SU-DHL-6 (cell line): ENCODE measurements around the gene ELMO1.

Experiments used
- H2AFZ ChIP-seq: fragments of 200-600 bp; sonication (generic); 2 replicates; pipeline ENCODE4 v1.6.1; 2014; ENCODE audit warnings: low read depth, mild to moderate bottlenecking, moderate library complexity, mixed read lengths, antibody characterized with exemption, low read length; ENCODE audit not compliant: severe bottlenecking
- H3F3A ChIP-seq: fragments of 200-600 bp; shearing (Covaris generic); 2 replicates; pipeline ENCODE4 v1.6.0; 2016; ENCODE audit warnings: antibody characterized with exemption, mild to moderate bottlenecking; ENCODE audit not compliant: insufficient read depth
- H3K27ac ChIP-seq: fragments of 200-600 bp; sonication (generic); 2 replicates; pipeline ENCODE4 v1.5.1; 2016; ENCODE audit warnings: low read depth, mild to moderate bottlenecking, low read length, moderate library complexity, mixed read lengths
- H3K27me3 ChIP-seq: fragments of 200-600 bp; sonication (generic), shearing (Covaris generic); 2 replicates; pipeline ENCODE4 v1.6.0; 2014; ENCODE audit warnings: mild to moderate bottlenecking, low read length
- H3K36me3 ChIP-seq: fragments of 200-600 bp; sonication (generic); 2 replicates; pipeline ENCODE4 v1.6.1; 2014; ENCODE audit warnings: mild to moderate bottlenecking, low read length, mixed read lengths
- H3K4me2 ChIP-seq: fragments of 300-600, 200-600 bp; shearing (Covaris generic), sonication (generic); 2 replicates; pipeline ENCODE4 v1.6.0; 2014; ENCODE audit warnings: low read length, low read depth, mild to moderate bottlenecking; ENCODE audit not compliant: poor library complexity, severe bottlenecking
- H3K4me3 ChIP-seq: fragments of 200-600 bp; sonication (generic); 2 replicates; pipeline ENCODE4 v1.5.1; 2014; ENCODE audit warnings: antibody characterized with exemption, low read length, mild to moderate bottlenecking, mixed read lengths; ENCODE audit not compliant: insufficient read depth, poor library complexity, severe bottlenecking
- H3K79me2 ChIP-seq: fragments of 200-600 bp; sonication (generic); 2 replicates; pipeline ENCODE4 v1.6.1; 2014; ENCODE audit warnings: mild to moderate bottlenecking, low read length, moderate library complexity; ENCODE audit not compliant: insufficient read depth
- H3K9ac ChIP-seq: fragments of 200-600 bp; sonication (generic); 2 replicates; pipeline ENCODE4 v1.7.0; 2014; ENCODE audit warnings: mild to moderate bottlenecking, low read length
- H3K9me2 ChIP-seq: fragments of 200-600 bp; sonication (generic); replicated peaks from 2 replicates; pipeline ENCODE4 v1.6.1; 2014; ENCODE audit warnings: low read length; ENCODE audit not compliant: insufficient read depth
- H3K9me3 ChIP-seq: fragments of 200-600 bp; sonication (generic); 2 replicates; pipeline ENCODE4 v1.6.1; 2014; ENCODE audit warnings: low read length, mixed read lengths; ENCODE audit not compliant: insufficient read depth
- H4K20me1 ChIP-seq: fragments of 200-600 bp; sonication (generic); 2 replicates; pipeline ENCODE4 v1.6.1; 2014; ENCODE audit warnings: low read depth, mild to moderate bottlenecking, antibody characterized with exemption, low read length, moderate library complexity, mixed read lengths
- EZH2phosphoT487 ChIP-seq: fragments of 200-600 bp; sonication (generic), shearing (Covaris generic); conservative IDR thresholded peaks from 2 replicates; pipeline ENCODE4 v1.6.1; 2018; ENCODE audit warnings: mild to moderate bottlenecking, antibody characterized with exemption, low read length, moderate library complexity, mixed read lengths
- TF ChIP-seq, protein P1 (sequence below): fragments of 200-600 bp; sonication (generic); IDR thresholded peaks from one replicate; pipeline ENCODE4 v1.5.1; 2017; ENCODE audit warnings: antibody characterized with exemption, mild to moderate bottlenecking, low read length, moderate library complexity; ENCODE audit not compliant: insufficient read depth, poor library complexity, severe bottlenecking

The ELMO1 gene

DNA sequence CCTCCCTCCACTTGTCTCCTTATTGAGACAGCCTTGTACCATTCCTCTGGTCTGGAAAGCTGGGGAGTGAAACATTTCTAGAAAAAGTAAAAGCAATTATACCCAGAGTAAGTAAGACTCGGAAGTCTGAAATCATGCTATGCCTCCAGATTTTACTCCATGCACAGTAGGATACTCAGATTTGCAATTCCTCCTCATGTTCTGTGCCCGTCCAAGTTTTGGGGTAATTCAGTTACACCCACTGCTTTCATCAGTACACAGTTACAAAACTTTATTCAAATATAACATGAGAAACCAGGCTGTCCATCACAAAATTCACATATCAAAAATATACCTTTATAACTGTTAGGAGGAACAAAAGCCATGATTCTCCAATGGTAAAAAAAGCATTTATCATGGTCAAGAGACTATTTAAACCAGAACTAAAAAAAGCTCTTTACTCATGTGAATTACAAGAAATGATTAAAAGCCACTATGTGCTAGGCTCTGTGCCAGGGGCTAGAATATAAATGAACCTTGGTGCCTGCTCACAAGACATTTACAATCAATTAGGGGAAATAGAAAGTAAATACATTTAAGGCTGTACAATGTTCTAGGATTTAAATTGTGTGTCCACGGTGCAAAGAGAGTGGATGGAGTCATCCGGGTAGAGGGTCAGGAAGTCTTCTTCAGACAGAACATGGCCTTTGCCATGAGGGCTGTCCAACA, 320.2 kb downstream of the ELMO1 start:
- Histone ChIP-seq H3F3A (no peaks in the 10 kb centered on the region), H3K4me2 (no peak overlapping the region), H3K9me2 (no peaks in the 10 kb centered on the region), H3K9me3 (no peaks in the 10 kb centered on the region), H3K27me3 (no peaks in the 10 kb centered on the region), H3K27ac (no peak overlapping the region), H2AFZ (no peak overlapping the region), H4K20me1 (no peaks in the 10 kb centered on the region), H3K9ac (no peak overlapping the region), H3K4me3 (no peak overlapping the region), H3K79me2 (no peaks in the 10 kb centered on the region), H3K36me3 (peaks cover 10% of the 10 kb centered on the region; the same call in 1 of the 2 replicates)
- TF ChIP-seq, protein P1, sequence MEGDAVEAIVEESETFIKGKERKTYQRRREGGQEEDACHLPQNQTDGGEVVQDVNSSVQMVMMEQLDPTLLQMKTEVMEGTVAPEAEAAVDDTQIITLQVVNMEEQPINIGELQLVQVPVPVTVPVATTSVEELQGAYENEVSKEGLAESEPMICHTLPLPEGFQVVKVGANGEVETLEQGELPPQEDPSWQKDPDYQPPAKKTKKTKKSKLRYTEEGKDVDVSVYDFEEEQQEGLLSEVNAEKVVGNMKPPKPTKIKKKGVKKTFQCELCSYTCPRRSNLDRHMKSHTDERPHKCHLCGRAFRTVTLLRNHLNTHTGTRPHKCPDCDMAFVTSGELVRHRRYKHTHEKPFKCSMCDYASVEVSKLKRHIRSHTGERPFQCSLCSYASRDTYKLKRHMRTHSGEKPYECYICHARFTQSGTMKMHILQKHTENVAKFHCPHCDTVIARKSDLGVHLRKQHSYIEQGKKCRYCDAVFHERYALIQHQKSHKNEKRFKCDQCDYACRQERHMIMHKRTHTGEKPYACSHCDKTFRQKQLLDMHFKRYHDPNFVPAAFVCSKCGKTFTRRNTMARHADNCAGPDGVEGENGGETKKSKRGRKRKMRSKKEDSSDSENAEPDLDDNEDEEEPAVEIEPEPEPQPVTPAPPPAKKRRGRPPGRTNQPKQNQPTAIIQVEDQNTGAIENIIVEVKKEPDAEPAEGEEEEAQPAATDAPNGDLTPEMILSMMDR: no peak
- TF ChIP-seq EZH2phosphoT487: no peak

DNA sequence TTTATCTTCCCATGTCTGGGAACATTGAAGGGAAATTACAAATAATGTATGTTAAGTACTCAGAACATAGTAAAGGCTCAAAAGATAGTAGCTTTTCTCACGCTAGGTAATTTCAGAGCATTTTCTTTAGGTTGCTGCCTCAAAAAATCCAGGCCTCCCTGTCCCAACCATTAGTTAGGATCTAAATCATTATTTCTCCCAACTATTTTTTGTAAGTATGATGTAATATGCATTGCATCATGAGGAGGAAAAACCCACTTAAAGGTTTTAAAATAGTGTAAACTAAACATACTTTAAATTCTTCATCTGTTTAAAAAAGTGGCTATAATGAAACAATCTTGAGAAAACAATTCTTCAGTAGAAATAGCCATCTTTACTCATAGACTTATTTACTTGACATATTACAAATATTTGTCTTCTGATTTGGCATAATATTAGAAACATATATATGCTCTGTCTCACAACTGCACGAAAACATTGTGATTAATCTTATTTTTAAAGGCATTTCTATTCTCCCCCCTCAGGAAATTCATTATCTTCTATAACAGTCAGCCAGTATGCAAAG, 329.3 kb downstream of the ELMO1 start:
- TF ChIP-seq, protein P1: no peak
- TF ChIP-seq EZH2phosphoT487: no peak
- H3K9me2 ChIP-seq: no peaks in the 10 kb centered on the region
- no peak overlapping the region for H2AFZ ChIP-seq

DNA sequence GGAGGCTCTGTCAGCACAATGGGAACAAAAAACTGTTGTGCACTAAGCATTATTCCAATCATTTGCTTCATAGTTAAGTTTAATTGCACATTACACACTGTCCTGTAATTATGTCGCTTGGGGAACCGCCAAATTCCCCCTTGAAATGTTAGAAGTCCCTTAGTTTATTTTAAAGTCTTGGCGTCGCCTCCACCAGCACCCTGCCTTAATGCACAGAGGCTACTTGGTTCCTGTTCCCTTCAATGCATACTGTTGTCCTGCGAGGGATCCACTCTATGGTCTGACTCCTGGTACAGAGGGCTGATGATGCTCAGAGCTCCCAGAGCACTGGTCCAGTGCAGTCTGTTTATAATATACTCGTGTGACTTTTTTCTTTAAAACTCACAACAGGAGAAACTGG, 330.7 kb downstream of the ELMO1 start:
- H3K36me3 ChIP-seq: no peaks in the 10 kb centered on the region
- 0 out of 2 replicates have a peak, but pooled peaks cover 6% of the 10 kb centered on the region for H3K79me2 ChIP-seq
- H3K9me3 ChIP-seq: no peaks in the 10 kb centered on the region
- H2AFZ ChIP-seq: no peak overlapping the region
- no peak for TF ChIP-seq EZH2phosphoT487
- TF ChIP-seq, protein P1: no peak
- no peaks in the 10 kb centered on the region for H3K9me2 ChIP-seq
- H3F3A ChIP-seq: no peaks in the 10 kb centered on the region
- no peak overlapping the region for H3K4me2 ChIP-seq
- no peaks in the 10 kb centered on the region for H3K27me3 ChIP-seq
- H3K27ac ChIP-seq: no peak overlapping the region
- H3K9ac ChIP-seq: no peak overlapping the region
- H4K20me1 ChIP-seq: no peaks in the 10 kb centered on the region
- H3K4me3 ChIP-seq: no peak overlapping the region

More for the DNA sequence above, 329.3 kb downstream of the ELMO1 start:
- Histone ChIP-seq H4K20me1 (no peaks in the 10 kb centered on the region), H3K4me3 (no peak overlapping the region), H3K27ac (no peak overlapping the region), H3F3A (no peaks in the 10 kb centered on the region), H3K4me2 (no peak overlapping the region), H3K79me2 (0 out of 2 replicates have a peak, but pooled peaks cover 6% of the 10 kb centered on the region), H3K9me3 (no peaks in the 10 kb centered on the region), H3K9ac (no peak overlapping the region), H3K36me3 (no peaks in the 10 kb centered on the region), H3K27me3 (no peaks in the 10 kb centered on the region)
